Stimulated activated CD8-positive, alpha-beta memory T cell treated with anti-CD3 and anti-CD28 coated beads, Interleukin-15, amount 100 ng/mL, for 48 hours (primary cell): ENCODE results near the gene TRPM3.

Experiments used
- DNase-seq, 2 donors: peaks; one replicate each; pipeline ENCODE4 v3.0.0-alpha.2; 2020; ENCODE audit warnings: low read depth in 2 of 2

Gene TRPM3

GRCh38 chr9:70887826-70888225, 233.6 kb downstream of the TRPM3 start:
- no peak for DNase-seq

GRCh38 chr9:70883963-70884793, 237.2 kb downstream of the TRPM3 start:
- no peak for DNase-seq

GRCh38 chr9:70883056-70883455, 238.4 kb downstream of the TRPM3 start:
- DNase-seq = no peak

GRCh38 chr9:70881333-70881732, 240.1 kb downstream of the TRPM3 start:
- DNase-seq = no peak

- DNase-seq = no peak
Measured at GRCh38 chr9:70880535-70880934, 240.9 kb downstream of the TRPM3 start.

- DNase-seq = no peak
Measured at GRCh38 chr9:70878576-70878975, 242.8 kb downstream of the TRPM3 start.

GRCh38 chr9:70874451-70874850, 247.0 kb downstream of the TRPM3 start:
- no peak for DNase-seq

GRCh38 chr9:70873506-70873905, 247.9 kb downstream of the TRPM3 start:
- no peak for DNase-seq

- DNase-seq = no peak
Measured at GRCh38 chr9:70868661-70869652, 252.5 kb downstream of the TRPM3 start.

GRCh38 chr9:70868041-70868440, 253.4 kb downstream of the TRPM3 start:
- no peak for DNase-seq

GRCh38 chr9:70865471-70865870, 255.9 kb downstream of the TRPM3 start:
- DNase-seq = no peak

GRCh38 chr9:70861797-70862196, 259.6 kb downstream of the TRPM3 start:
- no peak for DNase-seq

GRCh38 chr9:70861376-70861775, 260.0 kb downstream of the TRPM3 start:
- DNase-seq = no peak

GRCh38 chr9:70859694-70860093, 261.7 kb downstream of the TRPM3 start:
- no peak for DNase-seq

GRCh38 chr9:70856411-70856810, 265.0 kb downstream of the TRPM3 start:
- DNase-seq = no peak

GRCh38 chr9:70852711-70853240, 268.6 kb downstream of the TRPM3 start:
- DNase-seq = no peak

- DNase-seq = no peak
Measured at GRCh38 chr9:70840266-70840665, 281.2 kb downstream of the TRPM3 start.

GRCh38 chr9:70835323-70835722, 286.1 kb downstream of the TRPM3 start:
- DNase-seq = no peak

GRCh38 chr9:70832492-70832891, 288.9 kb downstream of the TRPM3 start:
- DNase-seq = no peak

- DNase-seq = no peak
Measured at GRCh38 chr9:70830618-70831017, 290.8 kb downstream of the TRPM3 start.

- DNase-seq = no peak
Measured at GRCh38 chr9:70829591-70830265, 291.7 kb downstream of the TRPM3 start.

- DNase-seq = no peak
Measured at GRCh38 chr9:70826562-70826961, 294.9 kb downstream of the TRPM3 start.
